K562 (cell line): ENCODE data around the gene CCDC185. TPM values are rescaled to one million over a fixed set of nuclear protein-coding genes. Genes with fewer than 3 reads are reported as not detected.

ENCODE experiments used
- ADNP ChIP-seq: fragments of 200-800 bp; sonication (Bioruptor generic); IDR thresholded peaks from 2 replicates; pipeline ENCODE4 v1.6.1; 2016; ENCODE audit warnings: missing genetic modification characterization, missing compliant biosample characterization
- BCL6 ChIP-seq: fragments of 250-450 bp; sonication (Bioruptor Pico); IDR thresholded peaks from 2 replicates; pipeline ENCODE4 v1.4.0; 2020
- CCNT2 ChIP-seq: IDR thresholded peaks from 2 replicates; pipeline ENCODE4 v1.6.1; 2011; ENCODE audit warnings: borderline replicate concordance, low read depth, mild to moderate bottlenecking, moderate library complexity, mixed read lengths, low read length; ENCODE audit not compliant: insufficient read length; ENCODE audit errors: extremely low read depth
- DDX20 ChIP-seq: fragments of 450-650 bp; IDR thresholded peaks from 2 replicates; pipeline ENCODE4 v1.6.1; 2016; ENCODE audit warnings: missing genetic modification characterization, low read depth, mild to moderate bottlenecking, missing compliant biosample characterization, moderate library complexity
- ESRRB ChIP-seq: fragments of 250-450 bp; sonication (Bioruptor Pico); IDR thresholded peaks from 2 replicates; pipeline ENCODE4 v1.5.0; 2020; ENCODE audit warnings: mild to moderate bottlenecking, moderate library complexity, borderline replicate concordance
- FOXK2 ChIP-seq, 2 experiments: fragments of 450-650 bp; IDR thresholded peaks in 1 of 2; conservative IDR thresholded peaks in 1 of 2; 2 replicates each; pipeline ENCODE4 v1.6.1; 2016; ENCODE audit warnings: low read depth in 2 of 2, mild to moderate bottlenecking in 1 of 2
- MAFF ChIP-seq: IDR thresholded peaks from 2 replicates; pipeline ENCODE4 v1.6.1; 2012; ENCODE audit warnings: low read length, improper control_type of control experiment
- MAFG ChIP-seq: fragments of 450-650 bp; conservative IDR thresholded peaks from 2 replicates; pipeline ENCODE4 v1.6.1; 2016; ENCODE audit warnings: missing genetic modification characterization, missing compliant biosample characterization
- NCOR1 ChIP-seq: fragments of 450-650 bp; IDR thresholded peaks from 2 replicates; pipeline ENCODE4 v1.6.1; 2016; ENCODE audit warnings: mild to moderate bottlenecking, moderate library complexity
- NFIC ChIP-seq: fragments of 450-650 bp; IDR thresholded peaks from 2 replicates; pipeline ENCODE4 v1.6.1; 2017; ENCODE audit warnings: mild to moderate bottlenecking, inconsistent platforms
- NR4A1 ChIP-seq, 2 experiments: fragments of 250-450 bp in 1 of 2; fragments of 450-650 bp in 1 of 2; sonication (Bioruptor Pico) in 1 of 2; IDR thresholded peaks; 2 replicates each; pipeline versions ENCODE4 v1.4.0 to v1.6.1; 2016 to 2020; ENCODE audit warnings: mild to moderate bottlenecking in 2 of 2, missing compliant biosample characterization in 1 of 2, missing genetic modification characterization in 1 of 2, moderate library complexity in 1 of 2
- RREB1 ChIP-seq: fragments of 250-450 bp; sonication (Bioruptor Pico); IDR thresholded peaks from 2 replicates; pipeline ENCODE4 v1.4.0; 2020
- SMAD1 ChIP-seq: fragments of 150-350 bp; IDR thresholded peaks from 2 replicates; pipeline ENCODE4 v1.6.1; 2014; ENCODE audit warnings: low read length, low read depth; ENCODE audit not compliant: partially characterized antibody
- SMARCC2 ChIP-seq: fragments of 450-650 bp; IDR thresholded peaks from 2 replicates; pipeline ENCODE4 v1.6.1; 2017; ENCODE audit warnings: antibody characterized with exemption, moderate library complexity, mild to moderate bottlenecking, low read depth
- SOX6 ChIP-seq: fragments of 450-650 bp; IDR thresholded peaks from 2 replicates; pipeline ENCODE4 v1.6.1; 2014; ENCODE audit warnings: mild to moderate bottlenecking
- SRSF7 ChIP-seq: fragments of 200-400 bp; formaldehyde crosslinking; optimal IDR thresholded peaks from 2 replicates; pipeline ENCODE3; 2017; ENCODE audit warnings: mild to moderate bottlenecking, low read depth, low read length
- ZFPM2 ChIP-seq: fragments of 250-450 bp; sonication (Bioruptor Pico); IDR thresholded peaks from 2 replicates; pipeline ENCODE4 v1.5.1; 2022; ENCODE audit warnings: mild to moderate bottlenecking
- ZFX ChIP-seq: sonication (generic); formaldehyde crosslinking; IDR thresholded peaks from 2 replicates; pipeline ENCODE4 v1.8.0; 2022; ENCODE audit warnings: mild to moderate bottlenecking, missing genetic modification reagents, moderate library complexity
- ZNF124 ChIP-seq: sonication (generic); formaldehyde crosslinking; IDR thresholded peaks from 2 replicates; pipeline ENCODE4 v1.8.1; 2022; ENCODE audit warnings: missing genetic modification reagents
- ZNF277 ChIP-seq: fragments of 250-450 bp; sonication (Bioruptor Pico); IDR thresholded peaks from 2 replicates; pipeline ENCODE4 v1.8.0; 2022; ENCODE audit warnings: inconsistent platforms, mild to moderate bottlenecking, moderate library complexity, borderline replicate concordance
- ZNF316 ChIP-seq: fragments of 450-650 bp; IDR thresholded peaks from 2 replicates; pipeline ENCODE4 v1.6.1; 2016
- ZNF57 ChIP-seq: fragments of 450-650 bp; formaldehyde crosslinking; IDR thresholded peaks from 2 replicates; pipeline ENCODE4 v1.4.0; 2020; ENCODE audit warnings: mild to moderate bottlenecking, moderate library complexity
- polyA plus RNA-seq, 8 experiments: library from polyadenylated mRNA; depleted of rRNA in 4 of 8; stranded (reverse) in 5 of 8; unstranded in 3 of 8; fragments of >200 nt; fragmentation: Nextera tagmentation in 2 of 8; fragmentation: Illumina TruSeq in 1 of 8; extraction: Ambion mirVana in 2 of 8; extraction: Trizol in 1 of 8; gene quantifications; 2 replicates each; pipeline versions ENCODE4 v1.2.1 to v1.2.3, GENCODE V29; 2011 to 2014; ENCODE audit warnings: inconsistent platforms in 1 of 8, missing spikeins in 1 of 8
- total RNA-seq, 7 experiments: library from RNA; depleted of rRNA in 6 of 7; stranded (reverse); fragments of >200 nt in 6 of 7; fragmentation: Illumina TruSeq in 2 of 7; extraction: Trizol in 2 of 7; gene quantifications; 2 replicates each; pipeline versions ENCODE4 v1.2.1 to v1.2.3, GENCODE V29; 2011 to 2021; ENCODE audit warnings: low replicate concordance in 1 of 7

CCDC185 gene
- total and polyA plus RNA-seq, 9 of the 15 experiments (the other 6 are each of a cell fraction or from before 2014, with no cell fraction given): not detected

- TF ChIP-seq MAFF (peak; percentile 89), ZNF277 (CRISPR knock-in tag) (no peak), NFIC (no peak), ESRRB (CRISPR knock-in tag) (no peak), ZFX (CRISPR knock-in tag) (no peak), FOXK2 (conservative IDR thresholded peaks at IDR 0.05 in 1 of 2, IDR thresholded peaks at IDR 0.05 in 1 of 2; ENCODE audit: low read depth in 2 of 2) (peak in 1 of 2 experiments; percentile 12; a peak in 1 of 4 replicates), ZFPM2 (no peak), BCL6 (CRISPR knock-in tag) (no peak), SMARCC2 (no peak; the same call in 1 of the 2 replicates), CCNT2 (peak; percentile 10), ADNP (tag) (0 out of 2 replicates have a peak, but pooled peaks have one; percentile 21), DDX20 (tag) (no peak), NR4A1 (CRISPR knock-in tag; IDR thresholded peaks at IDR 0.05) (no peak), NR4A1 (tag; IDR thresholded peaks at IDR 0.05) (0 out of 2 replicates have a peak, but pooled peaks have one; percentile 42), MAFG (tag) (peak; percentile 95), ZNF124 (no peak), SMAD1 (no peak), SRSF7 (no peak), ZNF57 (CRISPR knock-in tag) (no peak), NCOR1 (0 out of 2 replicates have a peak, but pooled peaks have one; percentile 10), RREB1 (no peak), ZNF316 (peak; percentile 94), SOX6 (0 out of 2 replicates have a peak, but pooled peaks have one; percentile 37)
Observed at GRCh38 chr1:223401873-223402789, 8.9 kb downstream of the CCDC185 start (continued).
